H1 (cell line): ENCODE data around the gene TMBIM1. TPM values are rescaled to one million over a fixed set of nuclear protein-coding genes. Genes with fewer than 3 reads are reported as not detected.

ENCODE experiments used
- CTCF ChIA-PET: fragments of 300-600 bp; sonication (Branson Sonifier 250); formaldehyde crosslinking; loops from one replicate; lab custom pipeline; 2021; ENCODE audit not compliant: partially characterized antibody; lab: Charles Lee
- POLR2A ChIA-PET: fragments of 300-600 bp; sonication (Branson Sonifier 250); formaldehyde crosslinking; loops from one replicate; lab custom pipeline; 2021; ENCODE audit warnings: inconsistent platforms; ENCODE audit not compliant: partially characterized antibody; lab: Charles Lee
- DNase-seq, 2 experiments: peaks; one replicate each; pipeline versions ENCODE4 v3.0.0 to v3.0.0-alpha.2; 2010 to 2022; ENCODE audit warnings: low spot score in 2 of 2, low read depth in 1 of 2, mixed read lengths in 1 of 2
- FAIRE-seq: peaks from 2 replicates; lab custom pipeline; 2011; peaks lifted over from hg19 to GRCh38; lab: Jason Lieb, UNC
- H2AFZ ChIP-seq: 2 replicates; pipeline ENCODE4 v1.8.1; 2012; ENCODE audit warnings: low read length, inconsistent platforms
- H2AK5ac ChIP-seq: 2 replicates; pipeline ENCODE4 v1.6.1; 2013; ENCODE audit warnings: low read depth, low read length
- H2BK120ac ChIP-seq: replicated peaks from 2 replicates; pipeline ENCODE3; 2013; ENCODE audit warnings: low read depth, low read length, inconsistent platforms
- H2BK12ac ChIP-seq: 2 replicates; pipeline ENCODE4 v1.6.1; 2013; ENCODE audit warnings: low read depth, low read length
- H2BK15ac ChIP-seq: 2 replicates; pipeline ENCODE4 v1.6.1; 2013; ENCODE audit warnings: low read length
- H2BK20ac ChIP-seq: 2 replicates; pipeline ENCODE4 v1.6.1; 2013; ENCODE audit warnings: low read length
- H2BK5ac ChIP-seq: 2 replicates; pipeline ENCODE4 v1.6.1; 2013; ENCODE audit warnings: low read depth, low read length
- H3K14ac ChIP-seq: 2 replicates; pipeline ENCODE4 v1.6.1; 2013; ENCODE audit warnings: inconsistent platforms; ENCODE audit not compliant: insufficient read length
- H3K18ac ChIP-seq: 2 replicates; pipeline ENCODE4 v1.6.1; 2013; ENCODE audit warnings: low read length; ENCODE audit errors: extremely low read depth
- H3K23ac ChIP-seq: 2 replicates; pipeline ENCODE4 v1.6.1; 2013; ENCODE audit warnings: inconsistent platforms; ENCODE audit not compliant: insufficient read length
- H3K23me2 ChIP-seq: 2 replicates; pipeline ENCODE4 v1.6.1; 2013; ENCODE audit warnings: low read depth, low read length
- H3K27ac ChIP-seq: 2 replicates; pipeline ENCODE4 v1.6.1; 2011; ENCODE audit warnings: low read depth, low read length, inconsistent platforms
- H3K27me3 ChIP-seq, 4 experiments: replicated peaks in 1 of 4; 1 replicate in 1 of 4; 2 replicates in 3 of 4; pipeline versions ENCODE4 v1.6.1 to v1.8.1; 2011 to 2013; ENCODE audit warnings: low read length in 3 of 4, mild to moderate bottlenecking in 3 of 4, inconsistent platforms in 2 of 4, mixed read lengths in 2 of 4, moderate library complexity in 1 of 4; ENCODE audit not compliant: control insufficient read depth in 3 of 4, insufficient read depth in 3 of 4; ENCODE audit errors: extremely low read depth in 1 of 4
- H3K36me3 ChIP-seq, 4 experiments: 2 replicates each; pipeline versions ENCODE4 v1.6.1 to v1.8.1; 2011 to 2013; ENCODE audit warnings: mild to moderate bottlenecking in 4 of 4, low read length in 3 of 4, moderate library complexity in 2 of 4, control low read depth in 1 of 4, inconsistent platforms in 1 of 4; ENCODE audit not compliant: insufficient read depth in 4 of 4, control insufficient read depth in 2 of 4
- H3K4ac ChIP-seq: replicated peaks from 2 replicates; pipeline ENCODE3; 2013; ENCODE audit warnings: low read length, low read depth, mixed read lengths, inconsistent platforms; ENCODE audit not compliant: insufficient read length
- H3K4me1 ChIP-seq, 4 experiments: replicated peaks in 1 of 4; 1 replicate in 1 of 4; 2 replicates in 3 of 4; pipeline versions ENCODE4 v1.6.1 to v1.8.1; 2011 to 2013; ENCODE audit warnings: low read length in 3 of 4, inconsistent platforms in 2 of 4, mixed read lengths in 1 of 4; ENCODE audit not compliant: insufficient read depth in 4 of 4, control insufficient read depth in 3 of 4
- H3K4me2 ChIP-seq, 2 experiments: 2 replicates each; pipeline versions ENCODE4 v1.6.1 to v1.8.1; 2011 to 2013; ENCODE audit warnings: low read depth in 2 of 2, low read length in 2 of 2, control low read depth in 1 of 2, inconsistent platforms in 1 of 2, mild to moderate bottlenecking in 1 of 2; ENCODE audit not compliant: insufficient read depth in 1 of 2
- H3K4me3 ChIP-seq, 4 experiments: fragments of 200-600, 300-600 bp in 1 of 4; sonication (generic), shearing (Covaris generic), sonication (Bioruptor Twin) in 1 of 4; 2 replicates each; pipeline versions ENCODE4 v1.5.1 to v1.8.1; 2011 to 2016; ENCODE audit warnings: low read length in 4 of 4, low read depth in 3 of 4, control low read depth in 2 of 4, inconsistent platforms in 2 of 4, mild to moderate bottlenecking in 2 of 4, mixed read lengths in 1 of 4, moderate library complexity in 1 of 4; ENCODE audit not compliant: insufficient read depth in 2 of 4; ENCODE audit errors: extremely low read depth in 1 of 4
- H3K56ac ChIP-seq: replicated peaks from 2 replicates; pipeline ENCODE3; 2013; ENCODE audit warnings: low read depth, mild to moderate bottlenecking, mixed read lengths, low read length, inconsistent platforms; ENCODE audit not compliant: insufficient read length
- H3K79me1 ChIP-seq: 2 replicates; pipeline ENCODE4 v1.6.1; 2013; ENCODE audit warnings: low read depth, low read length, control low read depth
- H3K79me2 ChIP-seq, 2 experiments: 2 replicates each; pipeline versions ENCODE4 v1.6.1 to v1.8.1; 2012 to 2013; ENCODE audit warnings: low read length in 2 of 2, mild to moderate bottlenecking in 2 of 2, inconsistent platforms in 1 of 2; ENCODE audit not compliant: insufficient read depth in 2 of 2, control insufficient read depth in 1 of 2
- H3K9ac ChIP-seq, 4 experiments: replicated peaks in 1 of 4; 1 replicate in 1 of 4; 2 replicates in 3 of 4; pipeline versions ENCODE4 v1.6.1 to v1.8.1; 2011 to 2013; ENCODE audit warnings: low read depth in 3 of 4, low read length in 3 of 4, control low read depth in 2 of 4, mild to moderate bottlenecking in 2 of 4, moderate library complexity in 2 of 4, inconsistent platforms in 1 of 4; ENCODE audit errors: extremely low read depth in 1 of 4
- H3K9me3 ChIP-seq, 2 experiments: 2 replicates each; pipeline versions ENCODE4 v1.6.1 to v1.8.1; 2012 to 2013; ENCODE audit warnings: mild to moderate bottlenecking in 2 of 2, moderate library complexity in 2 of 2, control low read depth in 1 of 2, inconsistent platforms in 1 of 2, low read depth in 1 of 2, low read length in 1 of 2, mixed read lengths in 1 of 2; ENCODE audit not compliant: insufficient read depth in 2 of 2
- H4K20me1 ChIP-seq, 2 experiments: replicated peaks in 1 of 2; 2 replicates each; pipeline versions ENCODE3 to v1.8.1; 2011 to 2013; ENCODE audit warnings: inconsistent platforms in 2 of 2, low read length in 2 of 2, mild to moderate bottlenecking in 1 of 2; ENCODE audit not compliant: insufficient read depth in 2 of 2, control insufficient read depth in 1 of 2
- H4K5ac ChIP-seq: 2 replicates; pipeline ENCODE4 v1.6.1; 2013; ENCODE audit warnings: low read length, low read depth, mixed read lengths, inconsistent platforms; ENCODE audit not compliant: insufficient read length
- H4K8ac ChIP-seq: 2 replicates; pipeline ENCODE4 v1.8.0; 2013; ENCODE audit warnings: mild to moderate bottlenecking, moderate library complexity, low read length, inconsistent platforms; ENCODE audit not compliant: insufficient read depth; ENCODE audit errors: extremely low read depth
- H4K91ac ChIP-seq: replicated peaks from 2 replicates; pipeline ENCODE3; 2013; ENCODE audit warnings: low read length, mixed read lengths, inconsistent platforms; ENCODE audit not compliant: insufficient read length
- CEBPB ChIP-seq: IDR thresholded peaks from 2 replicates; pipeline ENCODE4 v1.6.1; 2012; ENCODE audit warnings: low read depth, low read length
- JUND ChIP-seq: IDR thresholded peaks from 2 replicates; pipeline ENCODE4 v1.6.1; 2011; ENCODE audit warnings: mild to moderate bottlenecking, improper control_type of control experiment, low read length
- NANOG ChIP-seq: IDR thresholded peaks from 2 replicates; pipeline ENCODE4 v1.6.1; 2011; ENCODE audit warnings: low read length, low read depth, mild to moderate bottlenecking, inconsistent platforms; ENCODE audit not compliant: insufficient read depth, poor library complexity, severe bottlenecking
- SP2 ChIP-seq: IDR thresholded peaks from 2 replicates; pipeline ENCODE4 v1.6.1; 2012; ENCODE audit warnings: mild to moderate bottlenecking, low read length, inconsistent platforms
- ZNF274 ChIP-seq: IDR thresholded peaks from 2 replicates; pipeline ENCODE4 v1.7.0; 2012; ENCODE audit warnings: low read length, borderline replicate concordance; ENCODE audit errors: extremely low read depth
- WGBS, 2 experiments: shearing (Covaris generic) in 1 of 2; methylation state at CpG; one replicate each; pipeline versions ENCODE4 v1.1.6 to v1.1.7; 2013 to 2015; ENCODE audit warnings: low lambda C conversion rate in 2 of 2, mixed read lengths in 2 of 2, inconsistent platforms in 1 of 2, low coverage in 1 of 2, missing lambda C conversion rate in 1 of 2; ENCODE audit not compliant: insufficient replicate concordance in 2 of 2, insufficient coverage in 1 of 2, insufficient read length in 1 of 2; ENCODE audit errors: extremely low coverage in 1 of 2, missing lambda C conversion rate in 1 of 2; 5-methylcytosine and 5-hydroxymethylcytosine counted together
- polyA plus RNA-seq, 7 experiments: library from polyadenylated mRNA; depleted of rRNA in 3 of 7; stranded (reverse) in 5 of 7; unstranded in 2 of 7; fragments of >200 nt in 5 of 7; fragments of 200-250 nt in 2 of 7; gene quantifications; 1 replicate in 5 of 7; 2 replicates in 1 of 7; 4 replicates in 1 of 7; pipeline versions ENCODE4 v1.2.1 to v1.2.3, GENCODE V29; 2011 to 2013; ENCODE audit warnings: missing spikeins in 2 of 7, mixed read lengths in 2 of 7
- total RNA-seq: library from RNA; stranded (reverse); fragmentation: NEBNext Ultra II Directional; extraction: Animal tissue kit (Norgen Biotek cat#: 25700); gene quantifications from 2 replicates; pipeline ENCODE4 v1.2.1, GENCODE V29; 2021

Gene TMBIM1
- total and polyA plus RNA-seq, 2 of the 8 experiments (the other 6 are each of a cell fraction or from before 2014, with no cell fraction given): 22.1 to 36.8 TPM

DNA sequence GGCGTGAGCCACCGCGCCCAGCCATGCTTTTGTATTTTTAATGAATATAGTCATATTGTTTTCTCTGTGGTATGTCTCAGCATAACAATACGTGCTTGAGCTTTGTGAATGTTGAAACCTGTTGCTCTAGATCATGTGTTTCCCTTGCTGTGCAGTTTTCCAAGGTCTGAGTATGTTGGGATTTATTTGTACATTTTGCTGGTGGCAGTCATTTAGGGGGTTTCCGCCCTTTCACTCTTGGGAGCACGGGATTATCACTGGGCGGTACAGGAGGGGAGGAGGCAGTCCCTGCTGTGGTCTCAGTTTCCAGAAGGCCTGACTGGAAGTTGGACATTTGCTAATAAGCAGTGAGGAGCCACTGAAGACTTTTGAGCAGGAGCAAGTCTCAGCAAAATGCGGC, 39.4 kb upstream of the TMBIM1 start:
- Histone ChIP-seq H2BK15ac (no peak overlapping the region), H3K27me3 (no peaks in the 10 kb centered on the region), H3K23ac (no peak overlapping the region), H3K23me2 (no peaks in the 10 kb centered on the region), H3K79me1 (no peaks in the 10 kb centered on the region), H3K27ac (no peak overlapping the region), H3K36me3 (no peaks in the 10 kb centered on the region), H3K56ac (no peak overlapping the region), H4K20me1 (no peaks in the 10 kb centered on the region), H3K14ac (no peak overlapping the region), H4K8ac (no peak overlapping the region), H3K18ac (no peak overlapping the region), H2BK20ac (no peak overlapping the region), H3K9me3 (no peaks in the 10 kb centered on the region), H3K4me3 (no peak overlapping the region), H3K9ac (no peak overlapping the region), H2AK5ac (no peak overlapping the region), H2BK120ac (no peak overlapping the region), H2BK12ac (0 out of 2 replicates have a peak overlapping the region, but pooled peaks have one; percentile 39), H3K4ac (no peak overlapping the region), H2AFZ (no peak overlapping the region), H3K4me2 (no peak overlapping the region), H4K91ac (no peak overlapping the region), H3K79me2 (no peaks in the 10 kb centered on the region), H3K4me1 (peaks cover 0 to 15% (median 6%) of the 10 kb centered on the region in 4 experiments; a peak in 6 of 7 replicates), H4K5ac (no peak overlapping the region), H2BK5ac (no peak overlapping the region)
- no peak for DNase-seq
- WGBS, 2 experiments: 85% methylated on average over 8 of the region's 8 CpGs; no CpG with 5 or more reads in 1 of the 2 experiments
- FAIRE-seq: no peak
- POLR2A ChIA-PET: interaction anchor here (1.2 to 2.5 kb wide), 2 partner anchors 9 to 25 kb away, joined by 3 to 13 read pairs; no protein-coding TSS in a partner anchor
- CTCF ChIA-PET: interaction anchor here (0.9 to 4.0 kb wide), 8 partner anchors 8 to 63 kb away, joined by 3 to 24 read pairs (median 8); partner anchors contain the start of genes CATIP and TMBIM1
- TF ChIP-seq SP2: no peak
- no peak for TF ChIP-seq JUND
- TF ChIP-seq CEBPB: no peak
- TF ChIP-seq NANOG: no peak
- TF ChIP-seq ZNF274: no peak
